Inferior parietal cortex (tissue), 1 donor: ENCODE measurements around the gene RCN2.
"Not testable (repeated sequence)": the region's sequence is repeated elsewhere in the genome, so short reads cannot be mapped to it uniquely, and the experiment has no call there.

ENCODE experiments used
- DNase-seq: peaks from one replicate; pipeline ENCODE4 v3.0.0-alpha.2; 2016; ENCODE audit errors: extremely low spot score

RCN2 gene, protein sequence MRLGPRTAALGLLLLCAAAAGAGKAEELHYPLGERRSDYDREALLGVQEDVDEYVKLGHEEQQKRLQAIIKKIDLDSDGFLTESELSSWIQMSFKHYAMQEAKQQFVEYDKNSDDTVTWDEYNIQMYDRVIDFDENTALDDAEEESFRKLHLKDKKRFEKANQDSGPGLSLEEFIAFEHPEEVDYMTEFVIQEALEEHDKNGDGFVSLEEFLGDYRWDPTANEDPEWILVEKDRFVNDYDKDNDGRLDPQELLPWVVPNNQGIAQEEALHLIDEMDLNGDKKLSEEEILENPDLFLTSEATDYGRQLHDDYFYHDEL

DNA sequence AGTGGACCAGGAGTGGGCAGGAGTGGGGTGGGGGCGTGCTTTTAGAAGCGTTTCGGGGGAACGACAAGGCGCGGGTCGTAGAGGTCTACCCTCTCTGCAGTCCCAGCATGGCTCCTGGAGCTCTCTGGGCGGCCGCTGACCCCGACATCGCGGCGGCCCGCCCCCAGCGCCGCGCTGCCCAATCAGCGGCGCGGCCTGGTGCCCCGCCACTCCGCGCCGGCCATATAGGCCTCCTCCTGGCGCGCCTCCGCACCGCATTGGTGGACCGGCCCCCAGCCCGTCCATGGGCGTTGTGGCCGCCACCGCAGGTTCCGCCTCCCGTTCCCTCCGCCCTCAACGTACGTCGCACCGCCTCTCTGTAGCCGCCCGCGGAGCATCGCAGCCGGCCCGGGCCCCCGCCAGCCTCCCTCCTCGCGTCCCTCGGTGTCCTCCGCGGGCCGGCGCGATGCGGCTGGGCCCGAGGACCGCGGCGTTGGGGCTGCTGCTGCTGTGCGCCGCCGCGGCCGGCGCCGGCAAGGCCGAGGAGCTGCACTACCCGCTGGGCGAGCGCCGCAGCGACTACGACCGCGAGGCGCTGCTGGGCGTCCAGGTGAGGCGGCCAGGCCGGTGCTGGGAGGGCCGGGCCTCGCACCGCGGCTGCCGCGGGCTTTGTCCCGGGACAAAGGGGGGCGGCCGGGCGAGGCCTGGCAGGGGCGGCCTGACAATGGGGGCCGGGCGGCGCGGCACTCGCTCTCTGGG is at the start of gene RCN2:
Gene RCN2, plus strand, starts transcription at position 353 of the 738 bp plus-strand sequence. Its CDS starts 93 bp downstream, at position 446.
- peak; percentile 92 for DNase-seq

DNA sequence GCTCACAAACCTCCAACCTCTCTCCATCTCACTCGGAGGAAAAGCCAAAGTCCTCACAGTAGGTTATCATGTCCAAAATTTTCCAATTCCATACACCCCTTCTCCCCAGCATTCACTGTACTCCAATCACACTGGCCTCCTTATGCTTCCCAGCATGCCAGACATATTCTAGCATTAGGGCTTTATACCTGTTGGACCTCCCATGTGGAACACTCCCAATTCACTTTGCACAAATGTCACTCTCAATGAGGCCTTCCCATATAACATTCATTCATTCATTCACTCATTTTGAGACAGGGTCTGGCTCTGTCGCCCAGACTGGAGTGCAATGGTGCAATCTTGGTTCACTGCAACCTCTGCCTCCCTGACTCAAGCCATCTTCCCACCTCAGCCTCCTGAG is 46.3 kb upstream of the RCN2 start:
- no peak for DNase-seq

DNA sequence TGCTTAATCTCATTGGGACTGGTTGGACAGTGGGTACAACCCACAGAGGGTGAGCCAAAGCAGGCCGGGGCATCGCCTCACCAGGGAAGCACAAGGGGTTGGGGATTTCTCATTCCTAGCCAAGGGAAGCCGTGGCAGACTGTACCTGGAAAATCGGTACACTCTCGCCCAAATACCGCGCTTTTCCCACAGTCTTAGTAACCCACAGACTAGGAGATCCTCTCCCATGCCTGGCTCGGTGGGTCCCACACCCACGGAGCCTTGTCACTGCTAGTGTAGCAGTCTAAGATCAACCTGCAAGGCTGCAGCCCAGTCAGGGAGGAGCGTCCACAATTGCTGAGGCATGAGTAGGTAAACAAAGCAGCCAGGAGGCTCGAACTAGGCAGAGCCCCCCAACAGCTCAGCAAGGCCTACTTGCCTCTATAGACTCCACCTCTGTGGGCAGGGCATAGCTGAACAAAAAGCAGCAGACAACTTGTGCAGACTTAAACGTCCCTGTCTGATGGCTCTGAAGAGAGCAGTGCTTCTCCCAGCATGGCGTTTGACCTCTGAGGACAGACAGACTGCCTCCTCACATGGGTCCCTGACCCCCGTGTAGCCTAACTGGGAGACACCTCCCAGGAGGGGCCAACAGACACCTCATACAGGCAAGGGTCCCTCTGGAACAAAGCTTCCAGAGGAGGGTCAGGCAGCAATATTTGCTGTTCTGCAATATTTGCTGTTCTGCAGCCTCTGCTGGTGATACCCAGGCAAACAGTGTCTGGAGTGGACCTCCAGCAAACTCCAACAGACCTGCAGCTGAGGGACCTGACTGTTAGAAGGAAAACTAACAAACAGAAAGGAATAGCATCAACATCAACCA is 44.0 kb upstream of the RCN2 start:
- not testable (repeated sequence) for DNase-seq

DNA sequence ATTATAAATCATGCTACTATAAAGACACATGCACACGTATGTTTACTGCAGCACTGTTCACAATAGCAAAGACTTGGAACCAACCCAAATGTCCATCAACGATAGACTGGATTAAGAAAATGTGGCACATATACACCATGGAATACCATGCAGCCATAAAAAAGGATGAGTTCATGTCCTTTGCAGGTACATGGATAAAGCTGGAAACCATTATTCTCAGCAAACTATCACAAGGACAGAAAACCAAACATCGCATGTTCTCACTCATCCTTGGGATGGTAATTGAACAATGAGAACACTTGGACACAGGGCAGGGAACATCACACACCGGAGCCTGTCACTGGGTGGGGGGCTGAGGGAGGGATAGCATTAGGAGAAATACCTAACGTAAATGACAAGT is 38.7 kb upstream of the RCN2 start:
- DNase-seq = not testable (repeated sequence)

DNA sequence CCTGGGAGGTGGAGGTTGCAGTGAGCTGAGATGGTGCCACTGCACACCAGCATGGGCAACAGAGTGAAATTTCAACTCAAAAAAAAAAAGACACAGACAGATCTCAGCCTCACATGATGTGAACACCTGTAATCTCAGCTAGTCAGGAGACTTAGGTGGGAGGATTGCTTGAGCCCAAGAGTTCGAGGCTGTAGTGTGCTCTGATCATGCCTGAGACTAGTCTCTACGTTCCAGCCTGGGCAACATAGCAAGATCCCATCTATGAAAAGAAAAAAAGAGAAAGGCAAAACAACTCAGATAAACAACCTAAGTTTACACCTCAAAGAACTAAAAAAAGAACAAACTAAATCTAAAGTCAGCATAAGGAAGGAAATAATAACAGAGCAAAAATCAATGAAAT is 37.4 kb upstream of the RCN2 start:
- DNase-seq = no peak

DNA sequence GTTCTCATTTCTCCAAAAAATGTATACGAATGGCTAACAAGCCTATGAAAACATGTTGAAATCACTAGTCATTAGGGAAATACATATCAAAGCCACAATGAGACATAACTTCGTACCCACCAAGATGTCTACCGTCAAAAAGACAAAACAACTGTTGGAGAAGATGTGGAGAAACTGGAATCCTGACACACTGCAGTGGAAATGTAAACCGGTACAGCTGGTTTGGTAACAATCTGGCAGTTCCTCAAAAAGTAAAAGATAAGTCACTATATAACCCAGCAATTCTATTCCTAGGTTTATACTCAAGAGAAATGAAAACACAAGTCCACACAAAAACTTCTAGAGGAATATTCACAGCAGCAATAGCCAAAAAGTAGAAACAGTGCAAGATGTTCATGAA is 33.4 kb upstream of the RCN2 start:
- DNase-seq = no peak

DNA sequence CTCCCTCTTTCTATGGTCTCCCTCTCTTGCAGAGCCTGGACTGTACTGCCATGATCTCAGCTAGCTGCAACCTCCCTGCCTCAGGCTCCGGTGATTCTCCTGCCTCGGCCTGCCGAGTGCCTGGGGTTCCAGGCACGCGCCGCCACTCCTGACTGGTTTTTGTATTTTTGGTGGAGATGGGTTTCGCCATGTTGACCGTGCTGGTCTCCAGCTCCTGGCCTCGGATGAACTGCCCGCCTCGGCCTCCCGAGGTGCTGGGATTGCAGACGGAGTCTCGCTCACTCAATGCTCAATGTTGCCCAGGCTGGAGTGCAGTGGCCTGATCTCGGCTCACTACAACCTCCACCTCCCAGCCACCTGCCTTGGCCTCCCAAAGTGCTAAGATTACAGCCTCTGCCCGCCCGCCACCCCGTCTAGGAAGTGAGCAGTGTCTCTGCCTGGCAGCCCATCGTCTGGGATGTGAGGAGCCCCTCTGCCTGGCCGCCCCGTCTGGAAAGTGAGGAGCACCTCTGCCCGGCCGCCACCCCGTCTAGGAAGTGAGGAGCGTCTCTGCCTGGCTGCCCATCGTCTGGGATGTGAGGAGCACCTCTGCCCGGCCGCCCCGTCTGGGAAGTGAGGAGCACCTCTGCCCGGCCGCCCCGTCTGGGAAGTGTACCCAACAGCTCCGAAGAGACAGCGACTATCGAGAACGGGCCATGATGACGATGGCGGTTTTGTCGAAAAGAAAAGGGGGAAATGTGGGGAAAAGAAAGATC is 32.2 kb upstream of the RCN2 start:
- DNase-seq = not testable (repeated sequence)

DNA sequence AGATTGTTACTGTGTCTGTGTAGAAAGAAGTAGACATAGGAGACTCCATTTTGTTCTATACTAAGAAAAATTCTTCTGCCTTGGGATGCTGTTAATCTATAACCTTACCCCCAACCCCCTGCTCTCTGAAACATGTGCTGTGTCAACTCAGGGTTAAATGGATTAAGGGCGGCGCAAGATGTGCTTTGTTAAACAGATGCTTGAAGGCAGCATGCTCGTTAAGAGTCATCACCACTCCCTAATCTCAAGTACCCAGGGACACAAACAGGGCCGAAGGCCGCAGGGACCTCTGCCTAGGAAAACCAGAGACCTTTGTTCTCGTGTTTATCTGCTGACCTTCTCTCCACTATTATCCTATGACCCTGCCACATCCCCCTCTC is 31.6 kb upstream of the RCN2 start:
- DNase-seq = not testable (repeated sequence)

DNA sequence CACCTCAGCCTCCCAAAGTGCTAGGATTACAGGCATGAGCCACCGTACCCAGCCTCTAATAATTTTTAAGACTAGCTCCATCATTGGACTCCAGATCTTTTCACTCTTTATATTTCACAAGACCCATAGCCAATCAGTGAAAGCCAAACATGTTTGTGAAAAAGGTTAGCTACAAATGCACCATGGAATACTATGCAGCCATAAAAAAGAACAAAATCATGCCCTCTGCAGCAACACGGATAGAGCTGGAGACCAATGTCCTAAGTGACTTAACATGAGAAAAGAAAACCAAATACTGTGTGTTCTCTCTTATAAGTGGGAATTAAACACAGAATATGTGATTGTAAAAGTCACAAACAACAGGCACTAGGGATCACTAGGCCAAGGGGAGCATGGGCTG is 29.6 kb upstream of the RCN2 start:
- DNase-seq = no peak

DNA sequence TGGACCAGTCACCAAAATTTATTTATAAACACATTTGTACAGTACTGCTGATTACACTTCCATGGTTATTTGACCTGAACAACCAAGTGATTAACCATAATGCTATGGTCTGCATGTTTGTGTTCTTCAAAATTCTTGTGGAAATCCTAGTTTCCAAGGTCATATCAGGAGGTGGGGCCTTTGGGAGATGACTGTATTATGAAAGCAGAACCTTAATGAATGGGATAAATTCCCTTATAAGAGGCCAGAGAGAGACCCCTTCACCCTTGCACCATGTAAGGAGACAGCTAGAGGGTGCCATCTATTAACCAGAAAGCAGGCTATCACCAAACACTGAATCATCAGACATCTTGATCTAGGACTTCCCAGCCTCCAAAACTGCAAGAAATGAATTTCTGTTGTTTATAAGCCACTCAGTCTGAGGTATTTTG is 28.3 kb upstream of the RCN2 start:
- DNase-seq = peak; percentile 23

DNA sequence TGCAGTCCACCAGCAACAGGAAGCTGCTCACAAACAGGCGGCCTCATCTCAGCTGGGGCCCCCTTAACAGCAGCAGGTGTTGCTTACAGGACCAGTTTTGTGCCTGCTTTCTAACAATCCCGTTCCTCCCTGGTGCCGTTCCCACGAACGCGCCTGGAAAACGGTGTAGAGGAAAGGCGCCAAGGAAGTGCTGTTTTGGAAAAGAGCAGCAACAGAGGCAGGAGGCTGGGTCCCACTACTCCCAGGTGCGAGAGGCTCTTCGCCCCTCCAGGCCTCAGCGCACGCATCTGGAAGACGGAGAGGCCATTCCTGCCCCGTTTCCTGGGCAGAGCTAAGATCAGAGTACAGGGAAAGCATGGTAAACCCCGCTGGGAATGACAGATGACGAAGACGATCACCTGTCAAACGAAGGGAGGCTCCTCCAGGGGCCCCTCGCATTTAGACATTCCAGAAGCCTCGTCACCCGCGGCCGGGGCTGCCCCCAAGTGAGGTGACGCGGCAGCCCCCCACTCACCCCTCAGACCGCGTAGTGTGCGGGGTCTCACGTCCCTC is 27.0 kb upstream of the RCN2 start:
- DNase-seq = peak; percentile 35

DNA sequence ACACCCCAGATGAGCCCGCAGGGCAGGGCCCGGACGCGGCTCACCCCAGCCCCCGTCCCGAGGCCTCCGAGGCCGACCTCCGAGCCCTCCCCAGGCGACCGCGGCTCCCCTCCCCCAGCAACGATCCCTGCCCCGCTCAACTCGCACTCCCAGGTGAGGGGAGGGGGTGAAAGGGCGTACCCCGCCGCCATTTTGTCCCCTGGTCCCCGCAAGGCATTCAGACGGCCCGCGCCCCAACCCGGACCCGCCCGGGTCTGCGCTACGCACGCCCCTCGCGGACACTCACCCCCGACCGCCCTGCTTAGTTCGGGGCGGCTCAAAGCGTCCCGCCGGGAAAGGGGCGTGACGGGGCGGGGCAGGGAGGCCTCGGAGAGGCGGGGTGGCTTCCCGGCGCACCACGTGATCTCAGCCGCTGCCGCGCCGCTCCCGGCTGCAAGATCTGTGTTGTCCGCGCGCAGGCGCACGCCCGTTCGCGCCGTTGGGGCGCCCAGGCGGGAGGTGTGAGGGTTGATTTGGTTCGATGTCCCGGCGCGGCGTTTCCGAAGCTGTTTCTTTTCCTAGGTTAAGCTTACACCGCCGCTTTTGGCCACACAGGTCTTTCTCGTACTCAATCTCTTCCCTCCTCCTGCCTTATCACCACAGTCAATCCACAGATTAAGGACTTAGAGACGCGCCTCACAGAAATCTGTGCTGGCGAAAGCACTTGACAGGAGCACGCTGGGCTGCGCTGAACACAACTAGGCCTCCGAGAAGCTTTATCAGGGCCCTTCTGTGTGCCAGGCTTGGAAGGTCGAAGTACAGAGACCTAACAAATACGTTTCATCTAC is 26.3 kb upstream of the RCN2 start, which contains the start of gene SCAPER:
Gene SCAPER, minus strand, starts transcription at position 328 of the 827 bp plus-strand sequence. CDS start 21,523 bp downstream, outside the sequence.
- DNase-seq = peak; percentile 92

DNA sequence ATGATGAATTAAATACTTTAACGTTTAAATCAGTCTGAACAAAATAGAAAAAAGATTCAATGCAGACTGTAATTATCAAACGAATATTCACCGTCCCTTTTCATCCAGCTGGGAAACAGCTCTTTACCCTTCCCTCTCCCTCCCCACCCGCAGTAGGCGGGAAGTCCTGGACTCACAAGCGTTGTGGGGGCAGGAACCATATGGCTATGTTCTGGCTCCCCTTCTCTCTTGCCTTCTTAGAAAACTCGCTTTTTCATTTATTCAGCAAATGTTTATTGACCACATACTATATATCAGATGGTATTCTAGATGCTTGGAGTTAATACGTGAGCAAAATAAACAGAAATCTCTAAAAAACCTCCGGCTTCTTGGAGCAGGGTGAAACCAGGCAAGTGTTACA is 25.7 kb upstream of the RCN2 start:
- DNase-seq = peak; percentile 62

DNA sequence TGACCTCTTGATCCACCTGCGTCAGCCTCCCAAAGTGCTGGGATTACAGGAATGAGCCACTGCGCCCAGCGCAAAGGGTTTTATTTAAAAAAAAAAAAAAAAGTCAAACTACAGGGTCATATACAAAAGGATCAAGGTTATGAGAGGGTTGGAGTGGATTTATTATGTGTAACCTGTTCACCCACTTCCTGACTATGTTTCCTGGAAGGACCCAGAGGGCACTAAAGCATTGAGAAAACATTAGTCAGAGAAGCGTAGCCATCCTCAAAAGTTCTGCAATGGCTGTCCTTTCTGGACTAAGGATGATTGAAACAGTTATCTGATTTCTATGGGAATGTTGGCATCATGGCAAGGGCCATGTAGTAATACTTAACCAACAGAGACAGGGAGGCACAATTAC is 19.1 kb upstream of the RCN2 start:
- DNase-seq = no peak

DNA sequence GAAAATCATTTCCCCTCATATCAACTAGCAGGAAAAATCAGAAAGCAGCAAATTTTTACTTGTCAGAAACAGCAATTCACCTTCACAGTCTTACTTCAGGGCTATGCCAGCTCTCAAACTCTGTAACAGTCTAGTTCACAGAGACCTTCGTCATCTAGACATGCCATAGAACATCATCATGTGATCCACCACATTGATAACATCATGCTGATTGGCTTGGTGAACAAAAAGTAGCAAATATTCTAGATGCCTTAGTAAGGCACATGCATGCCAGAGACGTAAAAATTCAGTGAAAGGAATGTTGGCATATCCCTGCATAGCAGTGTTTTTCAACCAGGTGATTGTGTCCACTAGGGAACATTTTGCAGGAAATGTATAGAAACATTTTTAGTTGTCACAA is 17.8 kb upstream of the RCN2 start:
- DNase-seq = no peak

DNA sequence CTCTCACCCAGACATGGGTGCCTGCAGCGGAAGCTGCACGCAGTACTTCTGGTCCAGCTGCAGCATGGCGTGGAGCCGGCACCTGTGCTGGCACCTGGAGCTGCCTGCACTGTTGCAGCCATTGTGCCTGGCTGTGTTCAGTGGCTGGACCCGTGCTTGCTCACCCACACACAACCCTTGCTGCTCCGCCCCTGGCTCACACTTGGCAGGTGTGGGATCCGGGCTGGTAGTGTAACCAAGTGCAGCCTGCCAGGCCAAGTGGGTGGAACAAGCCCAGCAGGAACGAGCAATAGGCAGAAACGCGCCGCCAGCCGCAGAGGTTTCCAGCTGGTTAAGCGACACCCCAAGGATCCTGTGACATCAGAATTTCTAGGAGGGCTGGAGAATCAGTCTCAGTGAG is 15.2 kb upstream of the RCN2 start:
- no peak for DNase-seq

DNA sequence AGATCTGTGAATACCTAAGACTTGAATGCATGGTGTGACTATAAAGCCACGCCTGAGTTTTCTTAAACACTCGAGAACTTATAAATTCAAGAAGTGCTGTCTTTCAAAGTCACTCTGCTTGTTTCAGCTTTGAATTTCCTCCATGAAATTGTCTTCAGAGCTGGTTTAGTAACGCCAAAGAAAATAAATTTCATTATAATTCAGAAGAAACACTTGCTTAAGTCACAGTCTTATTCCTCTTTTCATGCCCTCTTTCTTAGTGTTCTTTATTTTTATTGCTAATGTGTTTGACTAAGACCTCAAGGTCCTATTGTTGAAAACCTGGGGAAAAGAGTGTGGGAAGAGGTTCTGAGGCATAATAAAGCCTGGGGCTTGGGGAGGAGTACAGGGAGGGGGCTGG is 3.3 kb upstream of the RCN2 start:
- DNase-seq = no peak

DNA sequence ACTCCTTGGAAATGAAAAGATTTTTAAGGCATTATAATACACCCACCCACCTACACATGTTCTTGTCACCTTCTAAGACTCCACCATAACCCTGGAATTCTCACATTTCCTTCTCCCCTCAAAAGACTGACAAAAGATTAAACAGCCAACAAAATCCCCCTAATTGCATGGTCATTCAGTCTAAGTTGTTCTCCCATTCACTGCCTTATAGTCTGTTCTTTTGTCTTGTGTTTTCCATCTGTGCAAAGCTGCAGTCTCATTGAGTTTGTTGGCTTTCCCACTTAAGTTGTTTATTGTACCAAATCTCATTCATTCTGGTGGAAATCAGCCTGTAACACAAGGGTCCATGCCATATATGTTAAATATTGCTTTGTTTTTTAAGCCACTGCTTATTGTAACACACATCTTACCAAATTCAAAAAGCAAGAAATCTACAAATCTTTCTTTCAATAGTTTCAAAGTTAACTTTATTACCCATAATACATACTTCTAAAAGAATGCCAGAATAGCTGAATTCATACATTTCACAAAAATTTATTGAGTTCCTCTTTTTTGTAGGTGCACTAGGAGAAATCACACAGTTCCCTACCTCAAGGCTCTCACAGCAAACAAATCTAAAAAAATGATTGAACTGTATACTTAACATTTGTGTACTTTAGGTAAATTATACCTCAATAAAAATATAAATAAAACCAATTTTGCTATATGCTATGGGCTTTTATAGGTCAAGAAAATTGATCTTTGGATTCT is 2.4 kb upstream of the RCN2 start:
- no peak for DNase-seq

DNA sequence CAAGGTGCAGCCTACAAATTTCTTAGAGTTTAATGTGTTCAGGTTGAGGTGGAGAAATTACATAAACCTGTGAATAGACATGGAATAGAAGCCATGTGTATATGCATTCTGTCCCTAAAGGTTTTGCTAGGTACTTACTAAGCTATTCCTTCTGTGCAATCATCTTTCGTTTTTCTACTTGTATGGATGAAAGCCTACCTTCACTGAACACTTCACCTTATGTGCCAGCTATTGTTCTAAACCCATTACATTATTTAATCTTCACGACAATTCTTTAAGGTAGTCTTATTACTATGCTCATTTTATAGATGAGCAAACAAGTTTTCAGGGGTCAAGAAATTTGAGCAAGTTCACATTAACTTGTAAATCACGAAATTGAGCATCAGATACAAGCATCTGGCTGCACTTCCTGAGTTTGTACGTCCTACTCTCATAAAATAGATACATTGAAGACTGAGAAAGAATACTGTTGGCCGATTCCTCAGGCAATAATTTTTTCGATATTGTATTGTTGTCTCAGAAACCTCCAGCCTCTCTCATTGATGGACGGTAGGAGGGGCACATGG is 635 bp upstream of the RCN2 start:
- peak; percentile 36 for DNase-seq
